Stromal cell of bone marrow (primary cell): Measurements from ENCODE around the gene UBXN10.

Experiments
- DNase-seq: peaks from one replicate; pipeline ENCODE4 v3.0.0-alpha.2; 2012; ENCODE audit warnings: low read depth

The UBXN10 gene

DNA sequence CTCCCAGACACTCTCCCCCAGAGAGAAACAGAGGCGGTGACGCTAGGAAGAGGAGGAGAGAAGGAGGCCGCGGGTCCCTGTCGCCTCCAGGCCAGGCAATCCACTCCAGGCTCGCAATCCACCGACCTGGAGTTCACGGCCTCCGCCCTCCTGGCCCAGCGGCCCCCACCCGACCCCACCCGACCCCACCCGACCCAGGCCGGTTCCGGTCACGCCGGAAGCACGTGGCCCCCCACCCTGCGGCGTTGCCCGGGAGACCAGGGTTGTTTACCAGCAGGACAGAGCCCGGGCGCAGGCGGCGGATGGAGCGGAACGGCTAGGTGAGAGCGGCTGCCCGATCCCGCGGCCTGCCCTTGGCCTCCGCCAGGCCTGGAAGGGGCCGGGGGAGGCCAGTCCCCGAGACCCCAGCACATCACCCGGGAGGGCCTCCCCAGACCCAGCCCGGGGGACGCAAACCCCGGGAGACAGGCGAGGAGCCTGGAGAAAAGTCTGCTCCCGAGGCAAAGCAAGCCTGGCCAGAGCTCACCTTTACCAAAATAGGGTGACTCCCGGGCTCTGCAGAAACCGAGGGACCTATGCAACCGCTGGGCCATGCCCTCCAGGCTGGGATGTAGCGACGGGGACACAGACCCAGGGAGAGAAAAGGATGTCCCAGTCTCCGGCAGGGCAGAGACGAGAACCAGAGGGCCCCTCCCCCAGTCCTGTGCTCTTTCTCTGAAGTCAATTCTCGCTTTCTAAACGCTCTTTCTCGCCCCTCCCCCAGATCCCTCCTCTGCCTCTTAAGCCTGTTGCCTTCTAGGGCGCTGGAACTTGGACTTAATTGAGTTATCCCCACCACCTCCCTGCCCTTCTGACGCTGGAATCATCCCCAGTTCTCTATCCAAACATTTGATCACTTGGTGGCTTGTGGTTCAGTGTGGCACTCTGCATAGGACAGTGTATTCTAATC lies at the start of gene UBXN10, which contains the start of gene PLA2G2C:
Gene UBXN10, plus strand, starts transcription at position 263 of the 949 bp plus-strand sequence. CDS start 4,466 bp downstream, outside the sequence.
Gene PLA2G2C, minus strand, starts transcription at position 685 of the 949 bp plus-strand sequence. CDS start 9,155 bp downstream, outside the sequence.
- no peak for DNase-seq

DNA sequence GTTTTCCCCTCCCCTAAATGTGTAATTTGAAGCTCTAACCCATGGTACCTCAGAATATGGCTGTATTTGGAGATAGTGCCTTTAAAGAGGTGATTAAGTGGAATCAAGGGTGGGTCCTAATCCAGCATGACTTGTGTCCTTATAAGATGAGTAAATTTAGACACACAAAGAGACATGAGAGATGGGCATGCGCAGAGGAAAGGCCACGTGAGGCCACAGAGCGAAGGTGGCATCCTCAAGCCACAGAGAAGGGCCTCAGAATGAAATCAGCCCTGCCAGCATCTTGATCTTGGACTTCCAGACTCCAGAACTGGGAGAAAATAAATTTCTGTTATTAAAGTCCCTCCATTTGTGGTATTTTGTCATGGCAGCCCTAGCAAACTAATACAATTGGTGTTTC lies 49.6 kb upstream of the UBXN10 start:
- no peak for DNase-seq

GRCh38 chr1:20137055-20137454 lies 48.8 kb upstream of the UBXN10 start:
- no peak for DNase-seq

GRCh38 chr1:20137604-20138003 lies 48.3 kb upstream of the UBXN10 start:
- no peak for DNase-seq

DNA sequence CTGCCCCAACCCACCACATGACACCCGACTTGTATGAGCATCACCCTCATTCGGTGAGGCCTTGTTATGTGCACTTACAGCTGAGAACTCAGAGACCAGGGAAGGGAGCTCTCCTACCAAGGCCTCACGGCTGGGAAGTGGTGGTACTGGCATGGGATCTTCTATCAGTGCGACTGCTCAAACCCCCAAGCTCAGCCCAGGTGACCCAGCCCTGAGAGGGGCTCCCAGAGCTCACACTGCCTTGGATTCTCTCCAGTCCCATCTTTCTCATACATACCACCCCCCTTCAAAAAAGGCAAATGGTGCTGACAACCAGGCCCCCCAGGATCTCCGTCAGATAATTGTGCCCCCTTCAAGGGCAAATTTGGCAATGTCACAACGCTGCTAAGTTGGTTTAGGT lies 47.5 kb upstream of the UBXN10 start:
- no peak for DNase-seq

GRCh38 chr1:20138961-20139550 lies 46.8 kb upstream of the UBXN10 start, which contains the start of gene PLA2G2F:
PLA2G2F (plus strand) TSS chr1:20139323; CDS start chr1:20139428, 105 bp downstream.
- DNase-seq: no peak

- no peak for DNase-seq
Observed at GRCh38 chr1:20139776-20140612, 45.9 kb upstream of the UBXN10 start.

GRCh38 chr1:20141001-20141400 lies 44.9 kb upstream of the UBXN10 start:
- DNase-seq: no peak

DNA sequence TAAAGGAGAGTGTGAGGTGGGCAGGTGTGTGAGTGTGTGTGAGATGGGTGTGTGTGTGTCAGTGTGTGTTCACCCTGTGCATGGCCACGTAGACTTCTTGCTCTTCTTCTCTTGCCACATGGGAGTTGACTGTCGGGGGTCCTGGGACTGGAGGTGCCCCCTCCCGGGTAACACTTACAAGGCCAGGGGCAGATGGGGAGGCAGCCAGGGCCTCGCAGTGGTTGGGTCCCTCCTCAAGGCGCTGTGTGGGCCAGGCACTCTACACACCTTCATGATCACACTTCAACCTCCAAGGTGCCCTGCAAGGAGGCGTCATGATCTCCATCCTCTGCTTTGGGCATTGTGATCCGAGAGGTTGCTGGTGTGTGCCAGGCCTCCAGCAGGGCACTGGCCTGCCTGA lies 44.4 kb upstream of the UBXN10 start:
- no peak for DNase-seq

GRCh38 chr1:20142001-20142710 lies 43.7 kb upstream of the UBXN10 start:
- DNase-seq: no peak

DNA sequence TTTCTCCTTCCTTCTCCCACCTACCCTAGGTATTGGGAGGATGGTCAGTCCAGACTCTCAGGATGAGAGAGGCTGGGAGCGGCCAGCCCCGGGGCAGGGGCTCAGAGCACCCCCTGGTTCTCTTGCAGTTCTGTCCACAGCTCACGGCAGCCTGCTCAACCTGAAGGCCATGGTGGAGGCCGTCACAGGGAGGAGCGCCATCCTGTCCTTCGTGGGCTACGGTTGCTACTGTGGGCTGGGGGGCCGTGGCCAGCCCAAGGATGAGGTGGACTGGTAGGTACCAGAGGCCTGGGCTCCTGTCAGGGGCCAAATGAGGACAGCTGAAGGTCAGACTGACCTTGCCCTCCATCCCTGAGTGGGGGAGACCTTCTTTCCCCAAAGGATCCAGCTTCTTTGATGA lies 42.6 kb upstream of the UBXN10 start:
- no peak for DNase-seq

GRCh38 chr1:20143734-20144565 lies 41.9 kb upstream of the UBXN10 start:
- no peak for DNase-seq

- DNase-seq: no peak
Observed at GRCh38 chr1:20147846-20148570, 37.9 kb upstream of the UBXN10 start.

DNA sequence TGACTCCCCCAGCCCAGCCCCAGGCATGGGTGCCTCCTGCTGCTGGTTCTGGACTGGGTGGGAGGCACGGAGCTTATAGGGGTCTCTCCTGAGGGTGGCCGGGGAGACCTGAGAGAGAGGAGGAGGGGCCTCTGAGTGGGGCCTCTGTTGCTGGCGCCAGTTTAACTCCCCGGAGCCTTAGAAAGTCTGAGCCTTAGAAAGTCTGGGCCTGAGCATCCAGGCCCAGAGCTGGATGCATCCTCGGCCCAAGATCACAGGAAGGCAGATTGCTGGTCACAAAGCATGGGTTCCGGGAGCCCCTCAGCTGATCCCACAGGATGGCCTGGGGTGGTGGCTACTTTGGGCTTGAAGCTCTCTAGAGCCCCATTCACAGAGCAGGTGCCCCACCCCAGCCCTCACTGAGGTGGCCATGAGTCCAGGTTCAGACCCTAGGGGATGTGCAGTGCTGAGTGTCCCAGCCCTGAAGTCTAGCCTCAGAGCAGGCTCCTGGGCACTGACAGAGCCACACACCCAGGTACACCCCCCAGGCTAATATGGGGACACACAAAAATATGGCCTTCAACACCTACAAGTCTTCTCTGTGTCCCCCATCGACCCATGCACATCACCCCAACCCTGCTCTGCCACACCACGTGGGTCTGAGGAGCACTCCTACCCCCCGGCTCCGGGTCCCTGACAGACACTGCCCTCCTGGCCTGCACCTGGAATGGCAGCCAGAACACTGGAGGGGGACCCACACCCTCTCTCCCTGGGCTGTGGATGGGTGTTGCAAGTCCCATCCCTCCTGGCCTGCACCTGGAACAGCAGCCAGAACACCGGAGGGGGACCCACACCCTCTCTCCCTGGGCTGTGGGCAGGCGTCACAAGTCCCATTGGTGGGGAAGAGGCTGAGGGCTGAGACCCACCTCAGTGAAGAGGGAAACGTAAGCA lies 37.1 kb upstream of the UBXN10 start:
- no peak for DNase-seq

GRCh38 chr1:20149601-20150325 lies 36.1 kb upstream of the UBXN10 start:
- DNase-seq: no peak

DNA sequence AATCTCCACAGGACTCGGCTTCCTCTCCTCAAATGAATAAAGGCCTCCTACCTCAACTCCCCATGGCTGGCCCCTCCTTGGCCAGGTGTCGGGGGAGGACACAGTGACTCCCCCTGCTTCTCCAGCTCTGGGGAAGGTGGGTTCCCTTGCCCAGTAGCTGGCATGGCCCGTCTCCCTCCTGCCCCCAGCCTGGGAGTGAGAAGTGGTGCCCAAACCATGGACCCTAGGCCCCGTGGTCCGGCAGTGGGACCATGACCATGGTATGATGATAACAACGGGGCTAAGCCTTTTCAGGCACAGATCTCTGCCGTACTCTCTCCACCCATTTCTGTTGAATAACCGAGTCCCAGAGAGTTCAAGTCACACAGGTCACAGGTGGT lies 35.6 kb upstream of the UBXN10 start:
- DNase-seq: no peak

DNA sequence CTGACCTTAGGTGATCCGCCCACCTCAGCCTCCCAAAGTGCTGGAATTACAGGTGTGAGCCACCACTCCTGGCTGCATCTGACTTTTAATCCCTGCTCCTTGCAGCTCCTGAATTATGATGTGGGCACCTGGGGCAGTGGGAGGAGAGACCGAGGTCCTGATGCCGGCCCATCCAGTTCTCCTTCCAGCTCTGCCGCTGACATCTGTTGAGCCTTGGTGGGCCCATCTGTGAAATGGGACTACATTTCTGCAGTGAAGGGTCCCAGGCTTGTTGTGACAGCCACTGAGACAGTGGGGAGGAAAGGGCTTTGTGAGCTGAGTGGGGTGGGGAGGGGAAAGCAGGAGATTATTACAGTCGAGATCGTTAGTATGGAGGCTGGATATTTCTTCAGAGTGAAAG lies 34.9 kb upstream of the UBXN10 start:
- DNase-seq: no peak

GRCh38 chr1:20151906-20152598 lies 33.8 kb upstream of the UBXN10 start:
- peak; percentile 57 for DNase-seq
